Activated CD8-positive, alpha-beta memory T cell treated with anti-CD3 and anti-CD28 coated beads, Interleukin-2, amount 50 U/mL, for 1 hour (primary cell): ENCODE measurements around the gene SARM1.
"Not testable (repeated sequence)": the region's sequence is repeated elsewhere in the genome, so short reads cannot be mapped to it uniquely, and the experiment has no call there.

Source experiments
- DNase-seq: peaks from one replicate; pipeline ENCODE4 v3.0.0-alpha.2; 2020; ENCODE audit errors: extremely low read depth

SARM1 gene

DNA sequence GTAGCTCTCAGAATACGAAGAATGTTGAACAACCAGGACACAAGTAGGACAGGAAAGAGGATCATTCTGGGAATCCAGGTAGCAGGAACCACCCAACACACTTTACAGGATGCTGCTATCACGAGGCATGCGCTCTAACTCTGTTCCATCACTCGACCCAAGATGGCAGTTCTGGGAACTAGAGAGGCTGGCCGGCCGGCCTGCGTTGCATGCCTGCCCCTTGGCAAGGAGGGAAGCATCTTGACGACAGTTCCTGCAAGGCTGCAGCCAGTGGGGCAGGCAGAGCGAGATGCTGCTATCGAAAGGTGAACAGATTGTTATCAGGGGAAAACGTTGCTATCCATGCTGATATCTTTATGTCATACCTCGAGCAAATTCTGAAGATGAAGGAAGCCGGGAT is 53.7 kb downstream of the SARM1 start:
- DNase-seq: no peak

DNA sequence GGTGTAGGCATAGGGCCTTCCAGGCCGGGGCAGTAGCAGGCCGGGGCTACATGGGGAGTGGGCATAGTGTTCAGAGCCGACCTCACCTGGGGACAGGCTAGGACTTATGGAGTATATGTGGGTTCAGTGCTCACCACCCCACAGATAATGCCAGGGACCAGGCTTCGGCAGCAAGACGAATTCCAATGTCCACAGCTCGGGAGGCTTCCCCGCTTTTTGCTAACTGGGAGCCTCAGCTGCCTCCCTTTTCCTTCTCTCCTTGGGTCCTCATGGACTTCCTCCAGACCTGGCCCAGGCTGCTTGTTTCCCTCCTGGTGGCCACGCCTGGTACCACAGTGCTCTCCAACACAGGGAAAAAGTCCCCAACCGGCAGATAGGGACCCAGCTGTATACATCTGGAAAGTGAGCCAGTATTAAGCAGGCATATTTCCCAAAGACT is 54.6 kb downstream of the SARM1 start:
- DNase-seq: no peak

DNA sequence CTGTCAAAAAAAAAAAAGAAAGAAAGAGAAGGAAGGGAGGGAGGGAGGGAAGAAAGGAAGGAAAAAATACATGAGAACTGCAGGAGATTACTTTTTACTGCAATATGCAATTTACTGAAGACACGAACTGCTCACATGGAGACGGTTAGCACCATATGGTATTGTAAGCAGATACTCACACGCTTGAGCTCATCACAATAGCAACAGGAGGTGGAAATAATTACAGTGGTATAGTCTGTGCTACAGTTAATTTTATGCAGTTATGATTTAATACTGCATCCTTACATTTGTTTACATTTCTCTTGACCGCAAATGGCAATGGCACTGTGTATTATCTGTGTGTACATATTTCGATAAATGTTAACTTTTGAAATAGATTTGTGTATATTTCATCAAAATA is 55.9 kb downstream of the SARM1 start:
- DNase-seq: no peak

DNA sequence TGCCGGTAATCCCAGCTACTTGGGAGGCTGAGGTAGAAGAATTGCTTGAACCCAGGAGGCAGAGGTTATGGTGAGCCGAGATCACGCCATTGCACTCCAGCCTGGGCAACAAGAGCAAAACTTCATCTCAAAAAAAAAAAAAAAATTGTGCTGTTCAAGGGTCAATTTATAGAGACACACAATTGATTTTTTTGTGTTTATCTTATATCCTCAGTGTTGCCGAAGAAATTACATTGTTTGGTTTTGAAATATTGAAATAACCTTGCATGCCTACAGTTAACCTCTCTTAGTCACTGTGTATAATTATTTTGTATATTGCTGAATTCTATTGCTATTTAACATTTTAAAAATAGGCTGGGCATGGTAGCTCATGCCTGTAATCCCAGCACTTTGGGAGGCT is 56.5 kb downstream of the SARM1 start:
- not testable (repeated sequence) for DNase-seq

DNA sequence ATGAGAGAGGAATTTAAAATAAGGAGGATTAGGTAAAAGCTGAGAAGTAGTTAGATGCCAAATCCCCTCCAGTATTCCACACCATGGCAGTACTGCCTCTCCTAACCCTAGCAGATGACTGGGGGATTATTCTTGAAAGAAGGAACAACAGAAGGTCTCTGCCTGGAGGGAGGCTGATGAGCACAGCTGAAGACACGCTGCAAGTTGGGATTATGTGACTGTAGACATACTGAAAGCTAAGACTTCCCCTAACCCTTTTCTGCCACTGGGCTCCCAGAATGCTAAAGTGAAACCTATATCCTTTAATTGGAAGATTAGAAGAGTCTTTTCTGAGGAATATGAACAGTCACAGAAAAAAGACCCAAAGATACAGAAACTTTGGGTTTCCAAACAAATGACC is 62.2 kb downstream of the SARM1 start:
- no peak for DNase-seq

DNA sequence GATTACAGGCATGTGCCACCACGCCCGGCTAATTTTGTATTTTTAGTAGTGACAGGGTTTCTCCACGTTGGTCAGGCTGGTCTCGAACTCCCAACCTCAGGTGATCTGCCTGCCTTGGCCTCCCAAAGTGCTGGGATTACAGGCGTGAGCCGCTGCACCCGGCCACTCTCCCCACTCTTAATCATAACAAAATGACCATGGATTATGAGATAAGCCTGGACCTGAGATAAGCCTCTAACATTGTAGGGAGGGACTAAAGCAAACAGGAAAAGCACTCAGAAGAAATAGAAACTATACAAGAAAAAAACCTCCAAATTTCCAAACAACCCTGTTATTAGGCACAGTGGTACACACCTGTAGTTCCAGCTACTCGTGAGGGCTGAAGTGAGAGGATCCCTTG is 62.8 kb downstream of the SARM1 start:
- DNase-seq: not testable (repeated sequence)

DNA sequence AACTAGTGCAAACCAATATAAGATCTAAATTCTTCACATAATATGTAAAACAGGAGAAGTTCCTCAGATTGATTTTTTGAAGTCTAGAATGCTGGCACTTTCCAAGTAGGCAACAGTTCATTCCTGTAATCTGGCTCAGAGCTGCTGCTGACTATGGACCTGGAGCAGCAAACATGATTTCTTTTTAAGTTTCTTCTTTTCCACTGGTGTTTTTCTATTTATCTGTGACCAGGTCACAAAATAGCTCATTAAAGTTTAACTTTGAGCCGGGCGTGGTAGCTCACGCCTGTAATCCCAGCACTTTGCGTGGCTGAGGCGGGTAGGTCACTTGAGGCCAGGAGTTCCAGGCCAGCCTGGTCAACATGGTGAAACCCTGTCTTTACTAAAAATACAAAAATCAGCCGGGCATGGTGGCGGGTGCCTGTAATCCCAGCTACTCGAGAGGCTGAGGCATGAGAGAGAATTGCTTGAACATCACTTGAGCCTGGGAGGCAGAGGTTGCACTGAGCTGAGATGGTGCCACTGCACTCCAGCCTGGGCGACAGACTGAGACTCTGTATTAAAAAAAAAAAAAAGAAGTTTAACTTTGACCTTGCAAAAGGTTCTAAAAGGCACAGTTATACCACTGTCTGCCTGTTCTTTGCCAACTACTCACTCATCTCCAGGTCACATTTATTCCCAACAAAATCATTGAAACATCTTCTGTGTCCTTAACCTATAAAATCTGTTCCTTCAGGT is 72.6 kb downstream of the SARM1 start:
- no peak for DNase-seq

DNA sequence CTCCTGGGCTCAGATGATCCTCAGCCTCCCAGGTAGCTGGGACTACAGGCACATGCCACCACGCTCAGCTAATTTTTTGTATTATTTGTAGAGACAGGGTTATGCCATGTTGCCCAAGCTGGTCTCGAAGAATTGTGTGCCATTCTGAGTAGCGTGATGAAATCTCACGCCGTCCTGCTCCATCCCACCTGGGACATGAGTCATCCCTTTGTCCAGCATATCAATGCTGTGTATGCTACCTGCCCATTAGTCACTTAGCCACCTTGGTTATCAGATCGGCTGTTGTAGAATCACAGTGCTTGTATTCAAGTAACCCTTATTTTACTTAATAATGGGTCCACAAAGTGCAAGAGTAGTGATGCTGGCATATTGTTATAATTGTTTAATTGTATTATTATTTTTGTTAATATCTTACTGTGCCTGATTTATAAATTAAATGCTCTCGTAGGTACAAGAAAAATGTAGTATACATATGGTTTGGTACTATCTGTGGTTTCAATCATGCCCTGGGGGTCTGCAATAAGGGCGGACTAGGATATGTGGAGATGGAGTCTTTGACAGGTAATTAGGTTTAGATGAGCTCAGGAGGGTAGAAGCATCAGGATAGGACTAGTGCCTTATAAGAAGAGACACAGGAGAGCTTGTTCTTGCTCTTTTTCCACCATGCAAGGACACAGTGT is 75.4 kb downstream of the SARM1 start:
- no peak for DNase-seq

DNA sequence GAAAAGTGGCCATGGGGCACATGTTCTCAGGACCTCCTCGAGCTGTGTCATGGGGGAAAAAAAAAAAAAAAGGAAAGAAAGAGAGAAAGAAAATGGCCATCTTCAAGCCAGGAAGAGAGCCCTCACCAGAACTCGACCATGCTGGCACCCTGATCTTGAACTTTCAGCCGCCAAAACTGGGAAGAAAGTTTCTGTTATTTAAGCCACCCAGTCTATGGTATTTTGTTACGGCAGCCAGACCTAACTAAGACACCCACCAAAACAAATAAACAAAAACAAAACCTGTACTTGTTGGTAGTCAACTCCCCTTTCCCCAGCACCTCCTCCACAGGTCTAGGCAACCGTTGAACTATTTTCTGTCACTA is 75.9 kb downstream of the SARM1 start:
- DNase-seq: no peak

DNA sequence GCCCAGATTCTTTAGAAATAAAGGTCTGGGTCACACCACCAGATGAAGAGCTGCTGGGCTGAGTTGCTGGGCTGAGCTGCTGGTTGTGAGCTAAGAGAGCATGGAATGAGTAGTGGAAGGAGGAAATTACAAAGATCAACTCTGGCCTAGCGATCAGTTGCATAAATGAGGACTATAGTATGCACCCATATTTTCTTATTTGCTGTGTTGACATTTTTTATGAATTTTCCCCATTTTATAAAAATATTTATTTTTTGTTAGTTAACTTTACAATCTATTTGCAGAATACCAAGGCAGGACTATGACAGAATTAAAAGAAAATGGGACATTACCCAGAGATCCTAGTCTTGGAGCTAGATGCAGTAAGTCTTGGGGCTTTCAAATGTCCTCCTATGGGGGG is 78.4 kb downstream of the SARM1 start:
- no peak for DNase-seq
